ENCODE measurements around the gene MAP3K2.

The MAP3K2 gene

GRCh38 chr2:127388423-127389164 is 819 bp upstream of the MAP3K2 start:
- DNase-seq (ENCODE audit: extremely low read depth, low read depth), result no peak
- peak overlapping the region; percentile 37 for H3K4me3 ChIP-seq (replicated peaks; ENCODE audit: low read depth, low read length)
- TF ChIP-seq CTCF (IDR thresholded peaks at IDR 0.05; ENCODE audit: low read depth, low read length, missing control alignments), result no peak

GRCh38 chr2:127386764-127387654 is 766 bp downstream of the MAP3K2 start:
- H3K4me3 ChIP-seq (replicated peaks; ENCODE audit: low read depth, low read length), result peak overlapping the region; percentile 59
- no peak for TF ChIP-seq CTCF (IDR thresholded peaks at IDR 0.05; ENCODE audit: low read depth, low read length, missing control alignments)
- DNase-seq (ENCODE audit: extremely low read depth, low read depth), result peak; percentile 30

- H3K4me3 ChIP-seq (replicated peaks; ENCODE audit: low read depth, low read length), result peak overlapping the region; percentile 59; the same call in 1 of the 2 replicates
- no peak for DNase-seq (ENCODE audit: extremely low read depth, low read depth)
- no peak for TF ChIP-seq CTCF (IDR thresholded peaks at IDR 0.05; ENCODE audit: low read depth, low read length, missing control alignments)
These were observed 1.5 kb downstream of the MAP3K2 start for GRCh38 chr2:127386246-127386645.

- TF ChIP-seq CTCF (IDR thresholded peaks at IDR 0.05; ENCODE audit: low read depth, low read length, missing control alignments), result no peak
- no peak overlapping the region for H3K4me3 ChIP-seq (replicated peaks; ENCODE audit: low read depth, low read length)
- DNase-seq (ENCODE audit: extremely low read depth, low read depth), result no peak
These were observed 3.2 kb downstream of the MAP3K2 start for GRCh38 chr2:127384529-127384928.

- DNase-seq (ENCODE audit: extremely low read depth, low read depth), result no peak
- no peak for TF ChIP-seq CTCF (IDR thresholded peaks at IDR 0.05; ENCODE audit: low read depth, low read length, missing control alignments)
These were observed 4.9 kb downstream of the MAP3K2 start for GRCh38 chr2:127382831-127383230.

GRCh38 chr2:127381762-127382161 is 6.0 kb downstream of the MAP3K2 start:
- H3K4me3 ChIP-seq (replicated peaks; ENCODE audit: low read depth, low read length), result no peak overlapping the region
- TF ChIP-seq CTCF (IDR thresholded peaks at IDR 0.05; ENCODE audit: low read depth, low read length, missing control alignments), result no peak
- no peak for DNase-seq (ENCODE audit: extremely low read depth, low read depth)

More at GRCh38 chr2:127382831-127383230, 4.9 kb downstream of the MAP3K2 start:
- no peak overlapping the region for H3K4me3 ChIP-seq (replicated peaks; ENCODE audit: low read depth, low read length)
